ENCODE data around the gene TMPRSS5. TPM values are rescaled to one million over a fixed set of nuclear protein-coding genes. Genes with fewer than 3 reads are reported as not detected.
A peak's percentile ranks its signal among the peaks of the same experiment; 100 is the strongest.

Gene TMPRSS5
- total and polyA plus RNA-seq, 10 of the 15 experiments (the other 5 are each of a cell fraction or from before 2014, with no cell fraction given), result 0.05 to 0.85 (median 0.34) TPM; not detected in 2

DNA sequence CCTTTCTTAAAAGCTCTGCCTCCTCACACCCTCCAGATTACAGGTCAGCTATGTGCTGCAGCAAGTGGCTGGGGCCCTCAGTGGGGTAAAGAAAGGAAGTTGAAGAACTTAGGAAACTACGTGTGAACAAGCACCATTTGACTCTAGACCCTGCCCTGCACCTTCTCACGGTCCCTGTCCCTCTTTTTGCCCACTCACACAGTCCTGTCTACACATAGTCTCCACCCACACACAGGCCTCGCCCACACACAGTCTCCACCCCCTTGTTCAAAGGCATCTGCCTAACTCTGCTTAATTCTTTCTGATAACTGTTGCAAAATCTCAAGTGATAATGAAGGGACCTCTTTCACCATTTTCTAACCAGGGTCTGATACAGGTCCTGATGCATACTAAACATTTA is 59.0 kb downstream of the TMPRSS5 start:
- Histone ChIP-seq H3K4me1 (ENCODE audit: control insufficient read depth, insufficient read depth, low read length) (no peaks in the 10 kb centered on the region), H3K4me3 (no peak overlapping the region), H2AFZ (ENCODE audit: control insufficient read depth, low read depth, low read length) (no peak overlapping the region), H4K20me1 (ENCODE audit: control insufficient read depth, insufficient read depth) (no peaks in the 10 kb centered on the region), H3K36me3 (ENCODE audit: control insufficient read depth in 2 of 2, insufficient read depth in 2 of 2, low read length in 1 of 2) (no peaks in the 10 kb centered on the region), H3K9me3 (replicated peaks; ENCODE audit: control insufficient read depth, insufficient read depth, low read length) (no peaks in the 10 kb centered on the region), H3K9ac (ENCODE audit: control insufficient read depth, insufficient read depth, low read length) (no peak overlapping the region), H3K27me3 (replicated peaks in 1 of 2; ENCODE audit: control insufficient read depth in 2 of 2, insufficient read depth in 2 of 2, low read length in 1 of 2) (no peaks in the 10 kb centered on the region; a peak in 1 of 4 replicates), H3K4me2 (ENCODE audit: control insufficient read depth, insufficient read depth) (no peak overlapping the region), H3K27ac (ENCODE audit: control insufficient read depth, insufficient read depth) (no peak overlapping the region), H3K79me2 (ENCODE audit: control insufficient read depth, insufficient read depth, low read length) (no peaks in the 10 kb centered on the region)
- no TSS peak for BruUV-seq (replicated peaks)
- in situ Hi-C loops (cut with MboI), result no loop called here
- intact Hi-C loops (cut with micrococcal nuclease; ENCODE audit: unreplicated experiment), result no loop called here
- DNase-seq (ENCODE audit: low read depth, low spot score) (no peak), ATAC-seq (peak; percentile 35; the same call in 1 of the 3 replicates), FAIRE-seq (no peak)
- ChIA-PET POLR2A (no interaction called here), RAD21 (ENCODE audit: unreplicated experiment) (no interaction called here), SMC1A (ENCODE audit: uncharacterized antibody, unreplicated experiment) (interaction anchor here (0.7 to 1.0 kb wide), 2 partner anchors 17 to 26 kb away, joined by 3 to 4 read pairs; no protein-coding TSS in a partner anchor), CTCF (no interaction called here)
- TF ChIP-seq MEF2B (IDR thresholded peaks at IDR 0.05; ENCODE audit: partially characterized antibody, poor library complexity, severe bottlenecking) (no peak), SREBF1 (IDR thresholded peaks at IDR 0.05; ENCODE audit: low read length) (no peak), LARP7 (IDR thresholded peaks at IDR 0.05) (no peak)
- WGBS (ENCODE audit: insufficient coverage, insufficient replicate concordance, low lambda C conversion rate, missing lambda C conversion rate), result 5% methylated on average over 3 of the region's 3 CpGs

DNA sequence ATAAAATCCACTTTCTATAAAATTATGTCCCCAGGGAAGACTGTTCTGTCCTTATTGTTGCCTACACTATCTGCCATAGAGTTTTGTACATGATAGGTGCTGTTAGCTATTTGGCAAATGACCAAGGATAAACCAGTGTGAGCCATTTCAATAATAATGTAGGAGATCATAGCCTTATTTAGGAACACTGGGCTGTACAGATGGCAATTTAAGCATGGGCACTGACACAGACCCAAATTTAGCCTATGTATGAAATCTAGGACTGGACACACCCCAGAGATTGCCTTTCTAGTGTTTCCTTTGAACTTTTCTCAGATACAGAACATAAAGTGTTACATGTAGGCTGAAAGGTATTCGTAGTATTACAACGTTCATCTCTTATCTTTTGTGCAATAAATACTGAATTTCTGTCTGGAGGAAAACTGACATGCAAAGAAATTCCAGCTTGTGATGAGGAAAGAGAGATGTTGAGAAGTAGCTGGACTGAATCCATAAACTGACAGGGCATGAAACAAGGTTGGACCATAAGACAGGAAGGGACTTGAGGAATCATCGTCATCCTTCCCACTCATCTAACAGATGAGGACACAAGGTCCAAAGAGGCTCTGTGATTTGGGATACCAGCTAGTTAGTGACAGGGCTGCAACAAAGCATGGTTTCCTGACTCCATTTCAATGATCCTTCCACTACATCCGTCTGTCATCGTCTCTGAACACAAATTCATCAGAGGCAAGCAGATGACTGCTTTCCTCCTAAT is 60.3 kb downstream of the TMPRSS5 start:
- WGBS (ENCODE audit: insufficient coverage, insufficient replicate concordance, low lambda C conversion rate, missing lambda C conversion rate), result 17% methylated on average over 5 of the region's 5 CpGs
- ChIA-PET POLR2A (no interaction called here), RAD21 (ENCODE audit: unreplicated experiment) (no interaction called here), SMC1A (ENCODE audit: uncharacterized antibody, unreplicated experiment) (no interaction called here), CTCF (no interaction called here)
- intact Hi-C loops (cut with micrococcal nuclease; ENCODE audit: unreplicated experiment), result no loop called here
- TF ChIP-seq NR2C1 (IDR thresholded peaks at IDR 0.05) (no peak), CHD4 (IDR thresholded peaks at IDR 0.05) (no peak), SMC3 (IDR thresholded peaks at IDR 0.05; ENCODE audit: borderline replicate concordance, low read length) (no peak)
- TF ChIP-seq, protein P1, sequence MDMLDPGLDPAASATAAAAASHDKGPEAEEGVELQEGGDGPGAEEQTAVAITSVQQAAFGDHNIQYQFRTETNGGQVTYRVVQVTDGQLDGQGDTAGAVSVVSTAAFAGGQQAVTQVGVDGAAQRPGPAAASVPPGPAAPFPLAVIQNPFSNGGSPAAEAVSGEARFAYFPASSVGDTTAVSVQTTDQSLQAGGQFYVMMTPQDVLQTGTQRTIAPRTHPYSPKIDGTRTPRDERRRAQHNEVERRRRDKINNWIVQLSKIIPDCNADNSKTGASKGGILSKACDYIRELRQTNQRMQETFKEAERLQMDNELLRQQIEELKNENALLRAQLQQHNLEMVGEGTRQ (IDR thresholded peaks at IDR 0.05; ENCODE audit: borderline replicate concordance, low read depth, low read length), result no peak
- TF ChIP-seq, protein P2, sequence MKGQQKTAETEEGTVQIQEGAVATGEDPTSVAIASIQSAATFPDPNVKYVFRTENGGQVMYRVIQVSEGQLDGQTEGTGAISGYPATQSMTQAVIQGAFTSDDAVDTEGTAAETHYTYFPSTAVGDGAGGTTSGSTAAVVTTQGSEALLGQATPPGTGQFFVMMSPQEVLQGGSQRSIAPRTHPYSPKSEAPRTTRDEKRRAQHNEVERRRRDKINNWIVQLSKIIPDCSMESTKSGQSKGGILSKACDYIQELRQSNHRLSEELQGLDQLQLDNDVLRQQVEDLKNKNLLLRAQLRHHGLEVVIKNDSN (IDR thresholded peaks at IDR 0.05; ENCODE audit: borderline replicate concordance, extremely low read length, insufficient read depth, low read depth, low read length), result no peak
- no TSS peak for BruUV-seq (replicated peaks)
- Histone ChIP-seq H2AFZ (ENCODE audit: control insufficient read depth, low read depth, low read length) (no peak overlapping the region), H3K4me2 (ENCODE audit: control insufficient read depth, insufficient read depth) (no peak overlapping the region), H3K79me2 (ENCODE audit: control insufficient read depth, insufficient read depth, low read length) (no peaks in the 10 kb centered on the region), H3K9me3 (replicated peaks; ENCODE audit: control insufficient read depth, insufficient read depth, low read length) (no peaks in the 10 kb centered on the region), H4K20me1 (ENCODE audit: control insufficient read depth, insufficient read depth) (no peaks in the 10 kb centered on the region), H3K27ac (ENCODE audit: control insufficient read depth, insufficient read depth) (no peak overlapping the region), H3K4me3 (no peak overlapping the region), H3K9ac (ENCODE audit: control insufficient read depth, insufficient read depth, low read length) (no peak overlapping the region), H3K27me3 (replicated peaks in 1 of 2; ENCODE audit: control insufficient read depth in 2 of 2, insufficient read depth in 2 of 2, low read length in 1 of 2) (no peaks in the 10 kb centered on the region; a peak in 1 of 4 replicates), H3K4me1 (ENCODE audit: control insufficient read depth, insufficient read depth, low read length) (no peaks in the 10 kb centered on the region), H3K36me3 (ENCODE audit: control insufficient read depth in 2 of 2, insufficient read depth in 2 of 2, low read length in 1 of 2) (no peaks in the 10 kb centered on the region)
- ATAC-seq (no peak), DNase-seq (ENCODE audit: low read depth, low spot score) (no peak), FAIRE-seq (no peak)
- in situ Hi-C loops (cut with MboI), result no loop called here

All from GM12878 (cell line).